HFFc6 (cell line): ENCODE measurements around the gene IFRD1. TPM values are rescaled to one million over a fixed set of nuclear protein-coding genes. Genes with fewer than 3 reads are reported as not detected.

Source experiments
- DNase-seq: peaks from one replicate; pipeline ENCODE4 v3.0.0-alpha.2; 2018
- H3K27ac Mint-ChIP-seq: 2 replicates; pipeline ENCODE4 v1.8.0; 2020; ENCODE audit warnings: mild to moderate bottlenecking, mixed read lengths
- H3K27me3 Mint-ChIP-seq: 2 replicates; pipeline ENCODE4 v1.8.0; 2021; ENCODE audit warnings: mild to moderate bottlenecking, moderate library complexity, mixed read lengths; ENCODE audit not compliant: insufficient read depth
- H3K36me3 Mint-ChIP-seq: 2 replicates; pipeline ENCODE4 v1.8.0; 2021; ENCODE audit warnings: low read depth, mixed read lengths
- H3K4me1 Mint-ChIP-seq: 2 replicates; pipeline ENCODE4 v1.8.0; 2020; ENCODE audit warnings: low read depth, mixed read lengths
- H3K4me3 Mint-ChIP-seq: 2 replicates; pipeline ENCODE4 v1.8.0; 2020; ENCODE audit warnings: mild to moderate bottlenecking, moderate library complexity, mixed read lengths
- H3K9me3 Mint-ChIP-seq: 2 replicates; pipeline ENCODE4 v1.8.0; 2020; ENCODE audit warnings: mild to moderate bottlenecking, mixed read lengths
- total RNA-seq, 6 experiments: library from RNA; stranded (reverse); fragmentation: NEBNext Ultra II Directional; extraction: Animal tissue kit (Norgen Biotek cat#: 25700); gene quantifications; 2 replicates in 1 of 6; 3 replicates in 5 of 6; pipeline ENCODE4 v1.2.3, GENCODE V29; 2021
- TF ChIP-seq, protein P1 (sequence below): fragments of 200-600 bp; sonication (generic); IDR thresholded peaks from 2 replicates; pipeline ENCODE4 v1.5.0; 2021; ENCODE audit warnings: antibody characterized with exemption, mild to moderate bottlenecking

Gene IFRD1
- total RNA-seq, 6 experiments from 2014 or later = 25.4 to 30.0 (median 27.5) TPM

DNA sequence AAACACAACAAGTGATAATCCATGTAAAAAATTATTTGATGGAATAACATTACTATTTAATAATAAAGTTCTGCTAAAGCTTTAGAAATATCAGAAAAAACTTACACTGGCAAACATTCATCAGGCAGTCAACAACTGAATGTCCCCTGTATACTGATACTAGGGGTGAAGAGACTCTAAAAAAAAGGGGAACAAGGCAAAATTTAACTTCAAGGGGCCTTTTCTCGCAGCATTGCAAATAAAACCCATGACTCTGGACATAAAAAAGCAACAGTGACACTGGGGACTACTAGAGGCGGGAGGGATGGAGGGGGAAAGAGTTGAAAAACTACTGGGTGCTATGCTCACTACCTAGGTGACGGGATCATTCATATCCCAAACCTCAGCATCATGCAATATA lies 5.8 kb upstream of the IFRD1 start:
- no peak overlapping the region for H3K27ac Mint-ChIP-seq
- H3K9me3 Mint-ChIP-seq = no peaks in the 10 kb centered on the region
- H3K36me3 Mint-ChIP-seq = no peaks in the 10 kb centered on the region
- no peak overlapping the region for H3K4me3 Mint-ChIP-seq
- H3K4me1 Mint-ChIP-seq = peaks cover 12% of the 10 kb centered on the region
- TF ChIP-seq, protein P1, sequence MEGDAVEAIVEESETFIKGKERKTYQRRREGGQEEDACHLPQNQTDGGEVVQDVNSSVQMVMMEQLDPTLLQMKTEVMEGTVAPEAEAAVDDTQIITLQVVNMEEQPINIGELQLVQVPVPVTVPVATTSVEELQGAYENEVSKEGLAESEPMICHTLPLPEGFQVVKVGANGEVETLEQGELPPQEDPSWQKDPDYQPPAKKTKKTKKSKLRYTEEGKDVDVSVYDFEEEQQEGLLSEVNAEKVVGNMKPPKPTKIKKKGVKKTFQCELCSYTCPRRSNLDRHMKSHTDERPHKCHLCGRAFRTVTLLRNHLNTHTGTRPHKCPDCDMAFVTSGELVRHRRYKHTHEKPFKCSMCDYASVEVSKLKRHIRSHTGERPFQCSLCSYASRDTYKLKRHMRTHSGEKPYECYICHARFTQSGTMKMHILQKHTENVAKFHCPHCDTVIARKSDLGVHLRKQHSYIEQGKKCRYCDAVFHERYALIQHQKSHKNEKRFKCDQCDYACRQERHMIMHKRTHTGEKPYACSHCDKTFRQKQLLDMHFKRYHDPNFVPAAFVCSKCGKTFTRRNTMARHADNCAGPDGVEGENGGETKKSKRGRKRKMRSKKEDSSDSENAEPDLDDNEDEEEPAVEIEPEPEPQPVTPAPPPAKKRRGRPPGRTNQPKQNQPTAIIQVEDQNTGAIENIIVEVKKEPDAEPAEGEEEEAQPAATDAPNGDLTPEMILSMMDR = no peak
- peaks cover 2% of the 10 kb centered on the region; the same call in 1 of the 2 replicates for H3K27me3 Mint-ChIP-seq
- DNase-seq = no peak

DNA sequence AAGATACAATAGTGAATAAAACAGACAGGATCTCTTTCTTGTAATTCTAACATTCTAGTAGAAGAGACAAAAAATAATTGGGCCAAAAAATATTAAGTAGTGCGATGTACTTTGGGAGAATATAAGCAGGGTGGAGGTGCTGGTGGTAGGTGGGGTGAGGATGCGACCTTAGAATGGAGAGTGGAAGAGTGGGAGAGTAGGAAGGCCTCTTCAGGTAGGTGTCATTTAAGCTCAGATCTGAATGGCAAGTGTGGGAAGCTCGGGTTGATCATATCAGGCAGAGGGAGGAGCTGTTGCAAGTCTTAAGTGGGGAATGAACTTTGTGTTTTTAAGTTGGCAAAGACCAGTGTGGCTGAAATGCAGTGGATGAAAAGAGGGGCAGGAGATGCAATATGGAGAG lies 3.8 kb upstream of the IFRD1 start:
- Mint-ChIP-seq H3K36me3 (0 out of 2 replicates have a peak, but pooled peaks cover 2% of the 10 kb centered on the region), H3K27ac (no peak overlapping the region)
- TF ChIP-seq, protein P1 = no peak

DNA sequence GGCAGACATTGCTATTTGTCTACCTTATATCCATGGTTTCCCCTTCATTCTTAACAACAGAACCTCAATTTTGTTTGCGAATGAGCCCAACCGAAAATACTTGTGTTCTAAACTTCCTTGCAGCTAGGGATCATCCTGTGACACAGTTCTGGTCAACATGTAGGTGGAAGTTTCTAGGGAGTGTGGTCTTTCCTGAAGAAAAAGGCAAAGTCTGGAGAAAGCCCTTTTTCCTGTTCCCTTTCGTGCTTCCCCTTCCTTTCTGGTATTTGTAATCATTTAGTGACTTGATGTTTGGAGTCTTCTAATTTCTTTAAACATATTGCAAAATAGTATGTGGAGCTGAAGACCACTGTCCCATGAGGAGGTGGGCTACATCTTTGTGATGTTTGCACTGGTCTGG lies 2.9 kb upstream of the IFRD1 start:
- Mint-ChIP-seq H3K27ac (no peak overlapping the region), H3K9me3 (no peaks in the 10 kb centered on the region), H3K4me3 (no peak overlapping the region), H3K36me3 (peaks cover 12% of the 10 kb centered on the region), H3K27me3 (peaks cover 10% of the 10 kb centered on the region), H3K4me1 (peaks cover 22% of the 10 kb centered on the region)
- TF ChIP-seq, protein P1 = no peak
- DNase-seq = no peak

More for the DNA sequence above, 3.8 kb upstream of the IFRD1 start:
- H3K27me3 Mint-ChIP-seq = peaks cover 11% of the 10 kb centered on the region
- peaks cover 15% of the 10 kb centered on the region for H3K4me1 Mint-ChIP-seq
- H3K4me3 Mint-ChIP-seq = no peak overlapping the region
- no peak for DNase-seq
- no peaks in the 10 kb centered on the region for H3K9me3 Mint-ChIP-seq

DNA sequence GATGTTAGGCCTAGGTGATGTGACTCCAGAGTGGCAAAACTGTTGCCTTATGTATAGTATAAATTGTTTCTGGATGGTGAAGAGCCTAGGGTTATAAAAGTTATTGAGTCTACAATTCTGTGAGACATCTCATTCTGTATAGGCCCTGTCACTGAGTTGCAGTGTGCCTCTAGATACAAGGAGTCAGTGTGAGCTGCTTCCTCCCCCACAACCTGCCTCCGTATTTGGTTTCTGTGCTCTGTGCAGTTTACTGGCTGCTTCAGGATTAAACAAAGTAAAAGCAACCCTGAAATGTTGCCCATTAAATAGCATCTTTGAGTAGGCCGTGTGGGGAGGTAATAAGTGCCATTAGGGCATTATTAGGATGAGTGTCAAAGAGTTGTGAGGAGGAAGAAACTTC lies 1.9 kb upstream of the IFRD1 start:
- H3K27me3 Mint-ChIP-seq = peaks cover 9% of the 10 kb centered on the region
- H3K36me3 Mint-ChIP-seq = peaks cover 14% of the 10 kb centered on the region
- H3K9me3 Mint-ChIP-seq = no peaks in the 10 kb centered on the region
- no peak overlapping the region for H3K4me3 Mint-ChIP-seq
- H3K4me1 Mint-ChIP-seq = peaks cover 32% of the 10 kb centered on the region
- peak overlapping the region; percentile 98 for H3K27ac Mint-ChIP-seq
- TF ChIP-seq, protein P1 = no peak
- no peak for DNase-seq

DNA sequence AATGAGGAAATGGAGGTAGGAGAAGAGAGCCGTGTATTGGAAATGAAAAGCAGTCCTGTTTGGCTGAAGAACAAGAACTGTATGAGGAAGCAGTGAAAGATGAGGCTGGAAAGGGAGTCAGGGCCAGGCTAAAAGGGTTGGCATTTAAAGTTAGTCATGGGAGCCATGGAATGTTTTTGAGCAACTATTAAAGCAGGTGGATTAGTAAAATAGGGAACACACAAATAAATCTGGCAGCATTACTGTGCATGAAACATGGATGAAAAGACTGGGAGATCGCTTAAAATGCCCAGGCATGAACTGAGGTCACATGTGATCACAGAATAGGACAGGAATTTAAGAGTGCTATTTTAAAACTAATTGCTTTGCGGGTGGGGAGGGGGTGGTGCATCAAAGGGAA lies 1.4 kb upstream of the IFRD1 start:
- Mint-ChIP-seq H3K9me3 (no peaks in the 10 kb centered on the region), H3K36me3 (peaks cover 14% of the 10 kb centered on the region), H3K27me3 (peaks cover 9% of the 10 kb centered on the region), H3K27ac (peak overlapping the region; percentile 98), H3K4me1 (peaks cover 37% of the 10 kb centered on the region), H3K4me3 (peak overlapping the region; percentile 93; the same call in 1 of the 2 replicates)
- DNase-seq = no peak
- TF ChIP-seq, protein P1 = no peak

DNA sequence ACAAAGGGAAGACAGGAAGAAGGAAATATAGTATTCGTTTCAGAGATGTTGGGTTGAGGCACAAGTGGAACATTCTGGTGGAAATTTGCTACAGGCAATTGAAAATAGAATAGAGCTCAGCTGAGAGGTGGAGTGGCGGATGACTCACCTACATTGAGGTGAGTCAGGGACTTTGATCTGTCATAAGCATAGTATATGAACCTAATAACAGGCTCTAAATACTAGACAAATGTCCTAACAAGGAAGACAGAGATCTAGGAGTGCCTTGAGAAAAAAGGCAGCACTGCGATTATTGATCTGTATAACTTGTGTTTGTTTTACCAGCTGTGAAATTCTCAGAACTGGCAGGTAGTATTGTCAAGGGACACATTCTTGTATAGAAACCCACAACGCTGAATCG lies 907 bp upstream of the IFRD1 start:
- DNase-seq = peak; percentile 48
- TF ChIP-seq, protein P1 = no peak
- Mint-ChIP-seq H3K4me3 (peak overlapping the region; percentile 93), H3K36me3 (peaks cover 14% of the 10 kb centered on the region), H3K27me3 (peaks cover 9% of the 10 kb centered on the region), H3K4me1 (peaks cover 42% of the 10 kb centered on the region), H3K9me3 (no peaks in the 10 kb centered on the region), H3K27ac (peak overlapping the region; percentile 98)
